Thyroid gland (tissue), 4 donors: ENCODE data around the gene OIT3.

ENCODE experiments used
- CTCF ChIP-seq, 6 experiments: fragments of 200-600 bp in 3 of 6; fragments of 450-650 bp in 3 of 6; sonication (generic) in 3 of 6; IDR thresholded peaks; one replicate each; pipeline ENCODE4 v1.5.1; 2016 to 2019; ENCODE audit warnings: antibody characterized with exemption in 6 of 6, mild to moderate bottlenecking in 2 of 6, inconsistent platforms in 1 of 6, moderate library complexity in 1 of 6
- POLR2A ChIP-seq, 2 donors: fragments of 450-650 bp; IDR thresholded peaks; one replicate each; pipeline ENCODE4 v1.6.1; 2017; ENCODE audit warnings: antibody characterized with exemption in 2 of 2, mild to moderate bottlenecking in 2 of 2, moderate library complexity in 1 of 2

GRCh38 chr10:72879245-72879644, 14.3 kb upstream of the OIT3 start:
- TF ChIP-seq CTCF (IDR thresholded peaks at IDR 0.05) (no peak), POLR2A (IDR thresholded peaks at IDR 0.05) (no peak)
